GM23338 (cell line): ENCODE measurements around the gene MOGAT1. TPM values are rescaled to one million over a fixed set of nuclear protein-coding genes. Genes with fewer than 3 reads are reported as not detected.

Source experiments
- ATAC-seq: fragments of 200-7000 bp; cut with Tn5 transposase; 3 replicates; pipeline ENCODE4 v1.9.1; 2020
- DNase-seq: peaks from one replicate; pipeline ENCODE4 v3.0.0-alpha.2; 2015; ENCODE audit warnings: low spot score
- H2AFZ ChIP-seq: fragments of 200-600 bp; sonication (generic); 2 replicates; pipeline ENCODE4 v1.8.0; 2016; ENCODE audit warnings: antibody characterized with exemption, mild to moderate bottlenecking, moderate library complexity
- H3F3A ChIP-seq: fragments of 200-600 bp; sonication (generic); replicated peaks from 2 replicates; pipeline ENCODE4 v1.8.0; 2017; ENCODE audit warnings: antibody characterized with exemption, mixed run types, low read depth
- H3K27ac ChIP-seq: fragments of 200-600 bp; sonication (generic); 2 replicates; pipeline ENCODE4 v1.6.1; 2016; ENCODE audit warnings: low read depth
- H3K27me3 ChIP-seq: fragments of 200-600 bp; sonication (generic); 2 replicates; pipeline ENCODE4 v1.8.0; 2016; ENCODE audit warnings: mild to moderate bottlenecking, mixed run types, moderate library complexity; ENCODE audit not compliant: insufficient read depth
- H3K36me3 ChIP-seq: fragments of 200-600 bp; sonication (generic); 2 replicates; pipeline ENCODE4 v1.8.0; 2016; ENCODE audit warnings: mild to moderate bottlenecking; ENCODE audit not compliant: insufficient read depth
- H3K4me1 ChIP-seq: fragments of 200-600 bp; sonication (generic); 2 replicates; pipeline ENCODE4 v1.8.0; 2016; ENCODE audit warnings: mild to moderate bottlenecking, moderate library complexity; ENCODE audit not compliant: insufficient read depth
- H3K4me2 ChIP-seq: fragments of 200-600 bp; sonication (generic); 2 replicates; pipeline ENCODE4 v1.7.1; 2017; ENCODE audit warnings: mixed run types
- H3K4me3 ChIP-seq: fragments of 200-600 bp; sonication (generic); 2 replicates; pipeline ENCODE4 v1.6.1; 2016; ENCODE audit warnings: mixed run types
- H3K79me2 ChIP-seq: fragments of 200-600 bp; sonication (generic); replicated peaks from 2 replicates; pipeline ENCODE4 v1.8.0; 2017; ENCODE audit warnings: mild to moderate bottlenecking; ENCODE audit not compliant: insufficient read depth
- H3K9me2 ChIP-seq: fragments of 200-600 bp; sonication (generic); 2 replicates; pipeline ENCODE4 v1.8.0; 2017; ENCODE audit not compliant: insufficient read depth
- H4K20me1 ChIP-seq: fragments of 200-600 bp; sonication (generic); replicated peaks from 2 replicates; pipeline ENCODE4 v1.8.0; 2017; ENCODE audit warnings: mild to moderate bottlenecking; ENCODE audit not compliant: insufficient read depth
- H3K27ac Mint-ChIP-seq: 2 replicates; pipeline ENCODE4 v1.8.0; 2020; ENCODE audit warnings: inconsistent platforms, mild to moderate bottlenecking, moderate library complexity, mixed read lengths
- H3K27me3 Mint-ChIP-seq: 3 replicates; pipeline ENCODE4 v1.8.0; 2022; ENCODE audit warnings: low read depth, mild to moderate bottlenecking, moderate library complexity, mixed read lengths, inconsistent platforms; ENCODE audit not compliant: insufficient read depth, poor library complexity
- H3K36me3 Mint-ChIP-seq: 3 replicates; pipeline ENCODE4 v1.8.0; 2021; ENCODE audit warnings: low read depth, mild to moderate bottlenecking, inconsistent platforms, moderate library complexity, mixed read lengths
- H3K4me1 Mint-ChIP-seq: 3 replicates; pipeline ENCODE4 v1.8.0; 2020; ENCODE audit warnings: mild to moderate bottlenecking, inconsistent platforms, mixed read lengths
- H3K4me3 Mint-ChIP-seq: 3 replicates; pipeline ENCODE4 v1.8.0; 2021; ENCODE audit warnings: moderate library complexity, mild to moderate bottlenecking, inconsistent platforms, mixed read lengths
- H3K9me3 Mint-ChIP-seq: 3 replicates; pipeline ENCODE4 v1.8.0; 2020; ENCODE audit warnings: moderate library complexity, mild to moderate bottlenecking, inconsistent platforms, mixed read lengths
- CREB1 ChIP-seq: fragments of 250-450 bp; sonication (Bioruptor Pico); IDR thresholded peaks from 2 replicates; pipeline ENCODE4 v1.5.0; 2020; ENCODE audit warnings: low read depth, mild to moderate bottlenecking, moderate library complexity
- CTCF ChIP-seq, 2 experiments: fragments of 200-600 bp in 1 of 2; sonication (generic) in 1 of 2; conservative IDR thresholded peaks; 2 replicates each; pipeline versions ENCODE4 v1.5.1 to v1.6.1; 2016 to 2017; ENCODE audit warnings: antibody characterized with exemption in 2 of 2, low read depth in 2 of 2, mild to moderate bottlenecking in 2 of 2, moderate library complexity in 1 of 2
- ETS1 ChIP-seq: IDR thresholded peaks from 2 replicates; pipeline ENCODE4 v1.6.1; 2016; ENCODE audit warnings: antibody characterized with exemption
- EZH2 ChIP-seq: fragments of 200-600 bp; sonication (generic); IDR thresholded peaks from one replicate; pipeline ENCODE4 v1.8.0; 2017; ENCODE audit warnings: antibody characterized with exemption, mild to moderate bottlenecking, low read depth; ENCODE audit not compliant: unreplicated experiment
- EZH2phosphoT487 ChIP-seq: fragments of 200-600 bp; sonication (generic); IDR thresholded peaks from one replicate; pipeline ENCODE4 v1.8.1; 2018; ENCODE audit warnings: antibody characterized with exemption; ENCODE audit not compliant: unreplicated experiment
- JUNB ChIP-seq: IDR thresholded peaks from one replicate; pipeline ENCODE4 v1.6.1; 2016; ENCODE audit warnings: antibody characterized with exemption; ENCODE audit not compliant: unreplicated experiment
- NANOG ChIP-seq: IDR thresholded peaks from 2 replicates; pipeline ENCODE4 v1.6.1; 2016; ENCODE audit warnings: antibody characterized with exemption, borderline replicate concordance
- POLR2AphosphoS5 ChIP-seq: IDR thresholded peaks from 2 replicates; pipeline ENCODE4 v1.6.1; 2016; ENCODE audit warnings: antibody characterized with exemption, low read depth
- REST ChIP-seq: IDR thresholded peaks from one replicate; pipeline ENCODE4 v1.6.1; 2018; ENCODE audit warnings: antibody characterized with exemption; ENCODE audit not compliant: unreplicated experiment
- STAT1 ChIP-seq: IDR thresholded peaks from one replicate; pipeline ENCODE4 v1.6.1; 2016; ENCODE audit warnings: antibody characterized with exemption; ENCODE audit not compliant: unreplicated experiment
- ZNF114 ChIP-seq: fragments of 250-450 bp; sonication (Bioruptor Pico); IDR thresholded peaks from 2 replicates; pipeline ENCODE4 v1.5.0; 2020; ENCODE audit warnings: mild to moderate bottlenecking, moderate library complexity
- ZNF331 ChIP-seq: fragments of 250-450 bp; sonication (Bioruptor Pico); IDR thresholded peaks from 2 replicates; pipeline ENCODE4 v1.5.0; 2020; ENCODE audit warnings: low read depth, mild to moderate bottlenecking, moderate library complexity
- ZNF462 ChIP-seq: fragments of 250-450 bp; sonication (Bioruptor Pico); IDR thresholded peaks from 2 replicates; pipeline ENCODE4 v1.5.0; 2020; ENCODE audit warnings: mild to moderate bottlenecking, moderate library complexity
- polyA plus RNA-seq: library from polyadenylated mRNA; unstranded; fragments of >200 nt; fragmentation: Nextera tagmentation; extraction: Ambion mirVana; gene quantifications from 2 replicates; pipeline ENCODE4 v1.2.1, GENCODE V29; 2016
- total RNA-seq: library from RNA; depleted of rRNA; stranded (reverse); fragments of >200 nt; shearing (Covaris generic); gene quantifications from 2 replicates; pipeline ENCODE4 v1.2.3, GENCODE V29; 2014

The MOGAT1 gene
- total and polyA plus RNA-seq, 2 experiments from 2014 or later, result 0.86 to 0.94 TPM

- Histone ChIP-seq H3K27ac (no peak overlapping the region), H3K79me2 (no peaks in the 10 kb centered on the region), H3K36me3 (no peaks in the 10 kb centered on the region), H2AFZ (no peak overlapping the region), H3K4me1 (no peaks in the 10 kb centered on the region), H3F3A (no peaks in the 10 kb centered on the region), H4K20me1 (no peaks in the 10 kb centered on the region), H3K4me3 (no peak overlapping the region), H3K4me2 (no peak overlapping the region), H3K9me2 (no peaks in the 10 kb centered on the region), H3K27me3 (no peaks in the 10 kb centered on the region)
- Mint-ChIP-seq H3K27ac (no peak overlapping the region), H3K36me3 (peaks cover 7% of the 10 kb centered on the region; the same call in 2 of the 3 replicates), H3K27me3 (peaks cover 3% of the 10 kb centered on the region), H3K4me1 (no peaks in the 10 kb centered on the region; the same call in 2 of the 3 replicates), H3K4me3 (no peak overlapping the region), H3K9me3 (0 out of 3 replicates have a peak, but pooled peaks cover 6% of the 10 kb centered on the region)
- ATAC-seq (no peak), DNase-seq (no peak)
- TF ChIP-seq NANOG, result no peak
- no peak for TF ChIP-seq ZNF331 (CRISPR knock-in tag)
- TF ChIP-seq CREB1 (CRISPR knock-in tag), result no peak
- no peak for TF ChIP-seq REST
- TF ChIP-seq STAT1, result no peak
- no peak for TF ChIP-seq JUNB
- TF ChIP-seq EZH2phosphoT487, result no peak
- no peak for TF ChIP-seq CTCF (conservative IDR thresholded peaks at IDR 0.05; ENCODE audit: low read depth in 2 of 2)
- no peak for TF ChIP-seq EZH2
- no peak for TF ChIP-seq ZNF114 (CRISPR knock-in tag)
- no peak for TF ChIP-seq POLR2AphosphoS5
- TF ChIP-seq ETS1, result no peak
- TF ChIP-seq ZNF462 (CRISPR knock-in tag), result no peak
Observed at GRCh38 chr2:222688917-222689316, 17.5 kb downstream of the MOGAT1 start.
